Activated T-cell treated with anti-CD3 and anti-CD28 coated beads for 48 hours (primary cell): Measurements from ENCODE around the gene PLEKHA1.

Experiments
- DNase-seq: peaks from one replicate; pipeline ENCODE4 v3.0.0-alpha.2; 2020; ENCODE audit warnings: low read depth

Gene PLEKHA1

DNA sequence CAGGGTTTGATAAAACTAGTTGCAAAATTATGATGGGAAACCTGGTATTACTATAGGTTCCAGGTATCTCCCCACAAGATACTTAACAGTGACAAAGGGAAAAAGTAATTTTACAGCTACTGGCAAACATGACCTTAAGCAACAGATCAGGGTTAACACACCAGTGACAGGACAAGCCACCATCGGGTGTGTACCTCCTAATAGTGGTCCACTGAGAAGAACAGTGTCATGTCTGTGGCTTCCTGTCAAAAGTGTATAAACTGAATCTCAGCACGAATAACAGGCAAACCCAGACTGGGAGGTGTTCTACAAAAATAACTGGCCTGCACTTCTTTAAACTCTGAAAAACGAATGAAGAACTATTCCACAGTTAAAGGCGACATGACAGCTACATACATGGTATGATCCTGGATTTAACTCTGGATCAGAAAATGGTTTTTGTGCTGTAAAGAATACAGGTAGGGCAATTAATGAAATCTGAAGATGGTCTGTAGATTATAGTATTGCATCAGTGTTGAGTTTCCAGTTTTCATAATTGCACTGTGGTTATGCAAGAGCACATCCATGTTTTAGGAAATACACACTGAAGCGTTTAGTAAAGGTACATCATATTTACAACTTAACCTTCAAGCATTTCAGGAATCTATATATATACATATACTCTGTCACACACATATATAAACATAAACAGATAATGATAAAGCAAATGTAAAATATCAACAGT, 47.9 kb downstream of the PLEKHA1 start:
- no peak for DNase-seq

GRCh38 chr10:122424059-122424458, 49.6 kb downstream of the PLEKHA1 start:
- no peak for DNase-seq

- DNase-seq = no peak
Measured at GRCh38 chr10:122426829-122427228, 52.3 kb downstream of the PLEKHA1 start.

DNA sequence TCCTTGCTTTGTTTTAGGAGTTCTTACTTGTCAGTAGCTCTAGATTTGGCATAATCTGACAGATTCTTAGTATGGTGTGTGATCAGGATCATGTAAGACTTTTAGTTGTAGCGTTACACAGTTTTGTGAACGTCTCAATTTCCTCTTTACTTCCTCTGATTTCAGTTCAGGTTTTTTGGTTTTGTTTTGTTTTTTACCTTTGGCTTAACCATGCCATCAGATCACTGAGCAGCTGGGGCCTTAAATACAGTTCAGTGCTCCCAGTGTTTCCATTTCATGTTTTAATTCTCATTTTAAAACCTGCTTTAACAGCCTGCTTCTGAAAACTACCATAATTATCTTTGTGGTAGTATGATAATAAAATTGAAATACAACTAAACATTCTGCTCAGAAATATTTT, 52.8 kb downstream of the PLEKHA1 start:
- DNase-seq = no peak

- DNase-seq = no peak
Measured at GRCh38 chr10:122435212-122435827, 60.8 kb downstream of the PLEKHA1 start.

DNA sequence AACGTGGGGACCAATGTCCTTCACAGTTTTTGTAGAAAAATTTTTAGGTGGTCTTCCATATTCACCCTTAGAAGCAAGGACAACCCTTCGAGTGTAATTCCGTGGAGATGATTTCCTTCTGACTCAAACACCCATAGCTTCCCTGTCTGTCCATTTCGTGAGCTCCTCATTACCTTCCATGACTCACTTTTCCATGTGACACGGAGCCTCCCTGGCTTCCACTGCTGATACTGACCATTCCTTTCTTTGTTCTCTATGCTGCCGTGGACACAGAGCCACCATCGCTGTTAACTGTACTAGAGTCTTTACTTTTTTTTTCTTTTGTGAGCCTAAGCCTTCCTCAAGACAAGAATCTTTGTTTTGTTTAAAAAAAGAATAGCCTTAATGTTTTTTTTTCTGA, 67.5 kb downstream of the PLEKHA1 start:
- no peak for DNase-seq

GRCh38 chr10:122445469-122445868, 71.0 kb downstream of the PLEKHA1 start:
- no peak for DNase-seq

DNA sequence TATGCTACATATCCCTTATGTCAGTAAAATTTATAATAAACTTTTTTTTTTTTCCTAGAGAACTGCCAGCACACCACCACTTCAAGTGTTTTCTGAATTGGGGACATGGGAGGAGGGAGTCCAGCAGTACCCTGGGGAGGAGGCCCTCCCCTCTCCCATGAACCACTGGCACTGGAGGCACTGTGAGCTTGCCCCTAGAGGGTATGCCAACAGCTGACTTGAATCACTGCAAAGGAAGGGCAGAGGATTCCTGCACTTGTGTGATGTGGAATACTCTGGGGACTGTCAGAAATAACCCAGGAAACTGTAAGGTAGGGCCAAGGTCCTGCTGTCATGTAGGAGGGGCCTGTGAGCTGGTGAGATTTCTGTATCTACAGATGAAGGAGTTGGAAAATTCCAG, 71.4 kb downstream of the PLEKHA1 start:
- no peak for DNase-seq

DNA sequence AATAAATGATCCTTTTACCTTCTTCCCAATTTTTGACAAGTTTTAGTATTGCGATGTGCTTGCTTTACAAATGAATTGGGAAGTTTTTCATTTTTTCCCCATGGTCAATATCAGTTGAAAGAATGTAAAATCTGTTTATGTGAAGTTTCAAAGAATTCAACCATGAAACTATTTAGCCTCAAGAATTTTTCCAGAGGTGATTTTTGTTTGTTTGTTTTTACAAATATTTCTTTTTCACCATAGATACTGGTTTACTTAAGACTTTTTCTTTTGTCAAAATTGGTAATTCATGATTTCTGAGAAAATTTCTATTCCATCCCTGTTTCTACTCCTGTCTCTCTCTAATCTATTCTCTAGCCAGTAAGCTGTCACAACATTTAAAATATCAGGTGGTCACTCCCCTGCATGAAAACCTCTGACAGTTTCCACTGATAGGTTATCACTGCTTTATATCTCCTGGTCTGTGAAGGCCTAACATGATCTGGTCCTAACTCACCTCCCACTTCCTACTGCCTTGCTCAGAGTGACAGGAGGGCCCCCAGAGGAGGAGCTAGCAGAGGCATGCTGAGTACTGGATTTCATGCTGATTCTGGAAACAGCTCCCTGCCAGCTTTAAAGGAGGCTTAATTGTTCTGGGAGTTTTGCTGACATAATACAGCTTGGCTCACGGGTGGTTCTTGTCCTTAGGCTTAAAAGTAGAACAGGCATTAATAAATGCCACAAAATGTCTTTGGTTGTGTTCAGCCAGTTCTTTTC, 72.3 kb downstream of the PLEKHA1 start:
- no peak for DNase-seq

- DNase-seq = no peak
Measured at GRCh38 chr10:122448600-122448999, 74.1 kb downstream of the PLEKHA1 start.

DNA sequence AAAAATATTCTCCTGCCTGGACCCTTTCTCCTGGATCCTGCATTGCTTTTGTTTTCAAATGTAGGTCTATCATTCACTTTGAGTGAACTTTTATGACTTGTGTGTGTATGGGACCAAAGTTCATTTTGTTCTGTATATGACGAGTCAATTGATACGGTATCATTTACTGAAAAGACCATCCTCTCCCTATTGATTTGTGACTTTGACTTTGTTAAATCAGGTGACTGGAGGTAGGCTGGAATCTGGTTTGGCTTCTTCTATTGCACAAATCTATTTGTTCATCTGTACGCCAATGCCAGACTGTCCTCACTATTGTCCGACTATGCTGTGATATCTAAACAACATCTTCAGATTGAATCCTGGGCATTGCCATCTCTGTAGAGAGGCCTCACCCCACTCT, 74.6 kb downstream of the PLEKHA1 start:
- DNase-seq = no peak

DNA sequence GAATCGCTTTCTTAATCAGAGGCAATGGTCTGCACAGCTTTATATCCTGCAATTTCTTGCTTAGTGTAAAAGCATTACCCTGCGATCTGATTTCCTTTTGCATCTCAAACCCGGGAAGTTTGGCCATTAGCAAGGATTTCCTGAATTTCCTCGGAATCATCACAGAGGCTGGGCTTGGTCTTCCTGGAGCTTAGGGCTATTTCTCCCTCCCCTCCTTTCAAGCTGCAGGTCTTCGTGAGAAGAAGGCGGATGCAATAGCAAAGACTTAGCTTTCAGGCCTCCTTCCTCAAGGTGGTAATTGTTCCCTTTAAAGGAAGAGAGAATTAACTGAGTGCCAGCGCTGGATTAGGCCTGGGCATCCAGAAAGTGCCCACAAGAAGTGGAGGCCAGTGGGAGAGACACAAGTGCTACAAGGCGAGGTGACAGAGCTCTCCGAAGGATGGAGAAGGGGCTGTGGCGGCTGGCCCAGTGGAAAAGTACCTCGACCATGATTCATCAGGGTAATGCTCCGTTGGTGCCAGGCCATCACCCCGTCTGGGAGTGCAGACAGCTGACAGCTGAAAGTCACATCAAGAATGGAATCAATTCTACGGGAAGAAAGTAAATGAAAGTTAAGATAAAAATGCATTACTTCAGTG, 76.0 kb downstream of the PLEKHA1 start:
- DNase-seq = no peak

GRCh38 chr10:122454071-122454470, 79.6 kb downstream of the PLEKHA1 start:
- no peak for DNase-seq

DNA sequence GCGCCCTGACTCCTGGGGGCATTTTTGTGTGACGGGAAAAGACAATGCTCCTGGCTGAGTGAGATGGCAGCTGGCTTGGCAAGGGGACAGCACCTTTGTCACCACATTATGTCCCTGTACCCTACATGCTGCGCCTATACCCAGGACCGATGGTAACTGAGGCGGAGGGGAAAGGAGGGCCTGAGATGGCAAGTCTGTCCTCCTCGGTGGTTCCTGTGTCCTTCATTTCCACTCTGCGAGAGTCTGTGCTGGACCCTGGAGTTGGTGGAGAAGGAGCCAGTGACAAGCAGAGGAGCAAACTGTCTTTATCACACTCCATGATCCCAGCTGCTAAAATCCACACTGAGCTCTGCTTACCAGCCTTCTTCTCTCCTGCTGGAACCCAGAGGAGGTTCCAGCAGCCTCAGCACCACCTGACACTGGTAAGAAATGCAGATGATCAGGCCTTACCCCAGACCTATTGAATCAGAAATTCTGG, 80.1 kb downstream of the PLEKHA1 start, which contains the start of gene ARMS2:
Gene ARMS2 (plus strand): TSS at position 51 of the 478 bp plus-strand sequence. CDS start 75 bp downstream, at position 126.
- DNase-seq = no peak

DNA sequence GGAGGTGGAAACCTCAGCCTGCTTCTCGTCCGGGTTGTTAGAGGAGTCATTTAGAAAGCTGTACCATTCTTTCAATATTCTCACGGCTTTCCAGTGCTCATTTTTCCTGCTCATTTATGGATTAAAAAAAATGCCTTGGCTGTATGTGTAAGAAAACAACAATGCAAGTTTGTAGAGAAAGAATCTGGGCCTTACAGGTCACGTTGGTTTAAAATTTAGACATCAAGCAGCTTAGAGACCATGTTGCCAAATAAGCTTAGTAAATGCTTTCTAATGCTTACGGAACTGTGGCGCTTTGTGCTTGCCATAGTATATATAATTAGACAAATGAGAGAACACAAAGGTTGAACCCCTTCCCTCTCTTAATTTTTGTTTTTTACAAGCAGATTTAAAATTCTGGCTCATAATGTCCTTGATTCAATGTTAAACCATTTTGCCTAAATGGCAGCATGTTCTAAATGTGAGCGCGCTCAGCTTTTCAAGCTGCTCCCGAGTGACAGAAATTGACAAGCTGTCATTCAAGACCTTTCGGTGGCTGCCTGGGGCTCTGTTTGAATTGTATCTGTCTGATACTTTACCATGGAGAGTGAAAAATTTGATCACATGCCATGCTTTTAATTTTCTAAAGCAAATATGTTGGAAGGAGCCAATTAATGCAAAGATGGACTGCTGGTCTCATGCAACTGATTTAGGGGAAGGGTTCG, 81.0 kb downstream of the PLEKHA1 start:
- DNase-seq = no peak

DNA sequence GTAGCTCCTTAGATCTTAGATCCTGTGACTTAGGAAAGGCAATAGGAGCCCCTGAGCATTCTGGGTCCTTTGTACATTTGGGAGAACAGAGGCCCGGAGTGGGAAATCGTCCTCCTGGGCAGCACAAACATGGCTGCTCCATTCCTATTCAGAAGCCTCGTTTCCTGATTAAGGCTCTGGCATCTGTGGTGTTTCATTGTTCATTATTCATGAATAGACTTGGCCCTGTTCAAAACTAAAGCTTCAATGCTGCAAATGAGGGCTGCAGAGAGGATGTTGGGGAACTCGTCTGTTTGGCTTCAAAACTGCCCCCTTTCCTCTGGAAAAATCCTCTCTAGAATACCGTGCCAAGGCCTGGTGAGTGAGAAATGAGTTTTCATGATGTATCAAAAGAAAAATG, 83.4 kb downstream of the PLEKHA1 start:
- DNase-seq = no peak

- DNase-seq = no peak
Measured at GRCh38 chr10:122458693-122459092, 84.2 kb downstream of the PLEKHA1 start.

DNA sequence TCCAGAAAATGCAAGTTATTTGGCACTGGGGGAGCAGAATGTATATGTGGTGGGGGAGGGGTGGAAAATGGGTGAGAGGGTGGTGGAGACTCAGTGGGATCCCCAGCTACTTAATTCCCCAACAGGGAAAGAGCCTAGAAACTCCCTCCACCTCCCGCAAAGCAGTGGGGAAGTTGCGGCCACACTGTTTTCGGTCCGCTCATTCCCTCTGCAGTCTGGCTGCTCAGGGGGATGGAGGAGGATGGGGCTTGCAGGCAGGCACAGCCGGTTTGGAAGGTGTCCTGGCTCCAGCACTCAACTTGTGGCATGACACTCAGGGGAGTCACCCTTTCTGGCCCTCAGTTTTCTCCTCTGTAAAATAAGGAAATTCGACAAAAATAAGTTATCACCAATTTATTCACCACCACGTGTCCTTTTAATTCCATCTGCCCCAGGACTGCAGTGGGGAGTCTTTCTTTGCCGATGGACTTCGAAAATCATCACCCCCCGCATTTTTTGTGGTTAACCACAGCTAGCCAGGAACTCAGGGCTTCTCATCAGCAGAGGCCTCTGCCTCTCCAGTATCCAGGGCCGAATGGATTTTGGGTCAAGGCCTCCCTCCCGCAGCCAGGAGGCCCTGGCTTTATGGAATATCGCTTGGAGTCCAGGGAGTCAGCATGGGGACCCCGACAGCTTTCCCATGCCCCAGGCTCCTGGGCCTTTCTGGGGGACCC, 85.2 kb downstream of the PLEKHA1 start:
- no peak for DNase-seq

GRCh38 chr10:122460891-122461293, 86.4 kb downstream of the PLEKHA1 start:
- no peak for DNase-seq

DNA sequence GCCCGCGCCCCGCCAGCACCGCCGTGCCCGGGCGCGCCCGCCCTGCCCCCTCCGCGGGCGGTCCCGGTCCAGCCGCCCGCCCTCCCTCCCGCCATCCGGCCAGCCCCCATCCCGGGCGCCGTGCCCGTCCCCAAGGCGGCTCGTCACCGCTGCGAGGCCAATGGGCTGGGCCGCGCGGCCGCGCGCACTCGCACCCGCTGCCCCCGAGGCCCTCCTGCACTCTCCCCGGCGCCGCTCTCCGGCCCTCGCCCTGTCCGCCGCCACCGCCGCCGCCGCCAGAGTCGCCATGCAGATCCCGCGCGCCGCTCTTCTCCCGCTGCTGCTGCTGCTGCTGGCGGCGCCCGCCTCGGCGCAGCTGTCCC, 86.8 kb downstream of the PLEKHA1 start, which contains the start of gene HTRA1:
Gene HTRA1 (plus strand): TSS at position 187 of the 362 bp plus-strand sequence. CDS start 100 bp downstream, at position 287.
- no peak for DNase-seq
